Measurements from ENCODE around the gene GSTA2. TPM values are rescaled to one million over a fixed set of nuclear protein-coding genes. Genes with fewer than 3 reads are reported as not detected.
"Not testable (repeated sequence)": the region's sequence is repeated elsewhere in the genome, so short reads cannot be mapped to it uniquely, and the experiment has no call there.

Gene GSTA2
- total RNA-seq, 1 experiment from 2014 or later = not detected

DNA sequence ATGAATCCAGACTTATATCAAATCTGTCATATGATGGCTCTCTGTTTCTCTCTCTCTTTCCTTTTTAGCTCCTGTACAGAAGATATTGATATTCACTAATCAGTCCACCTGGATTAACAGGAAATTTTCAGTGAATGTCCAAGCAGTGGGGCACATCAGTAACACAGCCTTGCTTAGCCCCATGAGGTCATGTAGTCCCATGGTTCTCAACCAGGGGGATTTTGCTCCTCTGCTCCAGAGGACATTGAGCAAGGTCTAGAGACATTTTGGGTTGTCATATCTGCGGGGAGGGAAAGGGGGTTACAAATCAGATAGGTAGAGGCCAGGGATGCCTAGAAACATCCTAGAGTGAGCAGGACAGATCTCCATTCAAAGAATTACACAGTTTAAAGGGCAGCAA, 39.5 kb upstream of the GSTA2 start:
- CTCF ChIA-PET = no interaction called here
- intact Hi-C loops (cut with micrococcal nuclease; ENCODE audit: unreplicated experiment) = no loop called here
- Histone ChIP-seq H4K20me1 (ENCODE audit: insufficient read depth) (no peaks in the 10 kb centered on the region), H3K9me3 (ENCODE audit: insufficient read depth, low read depth) (no peaks in the 10 kb centered on the region), H3K9me2 (ENCODE audit: insufficient read depth) (no peaks in the 10 kb centered on the region), H3K4me2 (no peak overlapping the region), H3K79me2 (ENCODE audit: low read depth) (no peaks in the 10 kb centered on the region), H3F3A (ENCODE audit: insufficient read depth, low read depth) (no peaks in the 10 kb centered on the region), H3K4me1 (replicated peaks; ENCODE audit: insufficient read depth) (no peaks in the 10 kb centered on the region), H3K27ac (no peak overlapping the region), H2AFZ (no peak overlapping the region), H3K27me3 (ENCODE audit: insufficient read depth, low read depth) (no peaks in the 10 kb centered on the region), H3K4me3 (no peak overlapping the region), H3K36me3 (ENCODE audit: low read depth) (no peaks in the 10 kb centered on the region)
- DNase-seq = no peak
- POLR2A ChIA-PET (ENCODE audit: unreplicated experiment) = no interaction called here
- no TSS peak for BruUV-seq (replicated peaks)
- TF ChIP-seq, protein P1, sequence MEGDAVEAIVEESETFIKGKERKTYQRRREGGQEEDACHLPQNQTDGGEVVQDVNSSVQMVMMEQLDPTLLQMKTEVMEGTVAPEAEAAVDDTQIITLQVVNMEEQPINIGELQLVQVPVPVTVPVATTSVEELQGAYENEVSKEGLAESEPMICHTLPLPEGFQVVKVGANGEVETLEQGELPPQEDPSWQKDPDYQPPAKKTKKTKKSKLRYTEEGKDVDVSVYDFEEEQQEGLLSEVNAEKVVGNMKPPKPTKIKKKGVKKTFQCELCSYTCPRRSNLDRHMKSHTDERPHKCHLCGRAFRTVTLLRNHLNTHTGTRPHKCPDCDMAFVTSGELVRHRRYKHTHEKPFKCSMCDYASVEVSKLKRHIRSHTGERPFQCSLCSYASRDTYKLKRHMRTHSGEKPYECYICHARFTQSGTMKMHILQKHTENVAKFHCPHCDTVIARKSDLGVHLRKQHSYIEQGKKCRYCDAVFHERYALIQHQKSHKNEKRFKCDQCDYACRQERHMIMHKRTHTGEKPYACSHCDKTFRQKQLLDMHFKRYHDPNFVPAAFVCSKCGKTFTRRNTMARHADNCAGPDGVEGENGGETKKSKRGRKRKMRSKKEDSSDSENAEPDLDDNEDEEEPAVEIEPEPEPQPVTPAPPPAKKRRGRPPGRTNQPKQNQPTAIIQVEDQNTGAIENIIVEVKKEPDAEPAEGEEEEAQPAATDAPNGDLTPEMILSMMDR (conservative IDR thresholded peaks at IDR 0.05) = no peak
- no peak for TF ChIP-seq EZH2 (IDR thresholded peaks at IDR 0.05; ENCODE audit: low read depth)

DNA sequence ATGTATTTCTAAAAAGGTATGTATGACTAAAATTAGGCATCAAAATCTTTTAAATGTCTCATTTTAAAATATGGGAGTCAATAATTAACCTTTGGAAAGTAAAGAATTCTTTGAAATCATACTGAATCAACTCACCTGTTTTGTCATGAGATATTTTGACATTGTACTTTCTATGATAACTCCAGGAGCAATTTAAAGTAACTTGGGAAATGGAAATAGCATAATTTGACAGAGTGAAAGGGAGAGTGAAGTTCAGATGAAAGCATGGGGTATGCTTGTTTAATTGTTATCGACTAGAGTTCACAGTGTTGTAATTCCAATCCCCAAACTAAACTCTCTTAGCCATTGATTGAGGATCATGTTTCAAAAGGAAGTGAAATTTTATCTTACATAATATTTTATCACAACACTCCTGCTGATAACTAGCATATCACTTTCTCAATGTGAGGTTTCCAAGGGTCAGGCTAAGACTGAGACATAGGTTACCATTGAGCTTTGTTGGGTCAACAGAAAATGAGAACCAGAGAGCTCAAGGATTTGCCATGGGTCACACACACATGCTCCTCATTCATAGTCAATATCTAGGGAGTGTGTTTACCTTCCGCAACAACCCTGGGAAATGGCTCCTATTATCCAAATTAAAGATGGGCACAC, 38.0 kb upstream of the GSTA2 start:
- intact Hi-C loops (cut with micrococcal nuclease; ENCODE audit: unreplicated experiment) = no loop called here
- no TSS peak for BruUV-seq (replicated peaks)

DNA sequence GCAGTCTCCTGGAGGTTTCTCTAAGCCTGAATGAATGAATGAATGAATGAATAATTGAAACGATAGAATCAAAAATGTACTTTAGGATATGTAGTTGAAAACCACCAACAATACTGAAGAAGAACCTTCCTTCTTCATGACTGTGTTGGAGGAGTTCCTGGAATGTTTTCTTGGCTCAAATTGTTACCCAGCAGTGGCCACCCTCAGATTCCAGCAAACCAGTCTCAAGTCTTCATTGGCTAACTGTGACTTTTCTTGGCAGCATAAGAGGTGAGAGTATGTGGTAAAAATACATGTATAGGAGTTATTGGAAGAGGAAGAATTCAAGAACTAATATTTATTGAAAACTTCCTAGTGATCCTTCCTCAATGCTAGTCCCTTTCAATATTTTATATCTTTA, 36.0 kb upstream of the GSTA2 start:
- H3F3A ChIP-seq (ENCODE audit: insufficient read depth, low read depth); H3K9me3 ChIP-seq (ENCODE audit: insufficient read depth, low read depth); H2AFZ ChIP-seq; H3K79me2 ChIP-seq (ENCODE audit: low read depth); BruUV-seq (replicated peaks); H3K36me3 ChIP-seq (ENCODE audit: low read depth); H3K4me3 ChIP-seq; H4K20me1 ChIP-seq (ENCODE audit: insufficient read depth); H3K4me2 ChIP-seq; H3K27me3 ChIP-seq (ENCODE audit: insufficient read depth, low read depth); POLR2A ChIA-PET (ENCODE audit: unreplicated experiment); intact Hi-C loops (cut with micrococcal nuclease; ENCODE audit: unreplicated experiment); DNase-seq; H3K27ac ChIP-seq; H3K4me1 ChIP-seq (replicated peaks; ENCODE audit: insufficient read depth); H3K9me2 ChIP-seq (ENCODE audit: insufficient read depth); CTCF ChIA-PET: not testable (repeated sequence)

More for the DNA sequence above, 38.0 kb upstream of the GSTA2 start:
- Histone ChIP-seq H3K79me2 (ENCODE audit: low read depth) (no peaks in the 10 kb centered on the region), H4K20me1 (ENCODE audit: insufficient read depth) (no peaks in the 10 kb centered on the region), H3K9me2 (ENCODE audit: insufficient read depth) (no peaks in the 10 kb centered on the region), H3K4me3 (no peak overlapping the region), H3K36me3 (ENCODE audit: low read depth) (no peaks in the 10 kb centered on the region), H3K9me3 (ENCODE audit: insufficient read depth, low read depth) (no peaks in the 10 kb centered on the region), H3K27me3 (ENCODE audit: insufficient read depth, low read depth) (no peaks in the 10 kb centered on the region), H3K27ac (no peak overlapping the region), H3K4me2 (no peak overlapping the region), H3K4me1 (replicated peaks; ENCODE audit: insufficient read depth) (no peaks in the 10 kb centered on the region), H3F3A (ENCODE audit: insufficient read depth, low read depth) (no peaks in the 10 kb centered on the region), H2AFZ (no peak overlapping the region)
- POLR2A ChIA-PET (ENCODE audit: unreplicated experiment) = no interaction called here
- TF ChIP-seq, protein P1 (conservative IDR thresholded peaks at IDR 0.05) = no peak
- TF ChIP-seq EZH2 (IDR thresholded peaks at IDR 0.05; ENCODE audit: low read depth) = no peak
- CTCF ChIA-PET = no interaction called here
- no peak for DNase-seq

DNA sequence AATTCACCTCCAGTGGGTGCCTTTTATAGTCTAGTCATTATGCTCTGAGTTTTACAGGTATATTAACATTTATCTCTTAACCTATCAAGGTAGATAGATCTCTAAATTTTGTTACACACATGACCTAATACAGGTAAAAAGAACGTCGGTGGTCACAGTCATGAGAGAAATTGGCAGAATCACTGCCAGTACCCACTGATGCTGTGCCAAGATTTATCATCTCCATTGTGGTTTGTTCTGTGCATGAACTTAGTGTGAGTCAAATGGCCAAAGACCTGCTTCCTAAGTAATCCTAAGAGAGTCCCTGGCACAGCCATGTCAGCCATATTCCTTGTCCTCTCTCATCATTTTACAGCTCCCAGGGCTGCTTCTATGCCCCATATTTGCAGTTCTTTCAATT, 31.1 kb upstream of the GSTA2 start:
- intact Hi-C loops (cut with micrococcal nuclease; ENCODE audit: unreplicated experiment); H3K9me2 ChIP-seq (ENCODE audit: insufficient read depth); H3K4me3 ChIP-seq; H3K4me2 ChIP-seq; BruUV-seq (replicated peaks); H3K4me1 ChIP-seq (replicated peaks; ENCODE audit: insufficient read depth); H3K9me3 ChIP-seq (ENCODE audit: insufficient read depth, low read depth); H4K20me1 ChIP-seq (ENCODE audit: insufficient read depth); H3F3A ChIP-seq (ENCODE audit: insufficient read depth, low read depth); H3K27me3 ChIP-seq (ENCODE audit: insufficient read depth, low read depth); H3K79me2 ChIP-seq (ENCODE audit: low read depth); DNase-seq; H3K27ac ChIP-seq; H3K36me3 ChIP-seq (ENCODE audit: low read depth); H2AFZ ChIP-seq; POLR2A ChIA-PET (ENCODE audit: unreplicated experiment); CTCF ChIA-PET: not testable (repeated sequence)

All from PC-9 (cell line).